Activated naive CD4-positive, alpha-beta T cell (primary cell): ENCODE results near the gene ANAPC5.
"Not testable (repeated sequence)": the region's sequence is repeated elsewhere in the genome, so short reads cannot be mapped to it uniquely, and the experiment has no call there.

Experiments used
- DNase-seq, 4 experiments: peaks; one replicate each; lab custom pipeline; 2025; lab: John Stamatoyannopoulos, UW

Gene ANAPC5

GRCh38 chr12:121365416-121366062 is 13.3 kb upstream of the ANAPC5 start:
- DNase-seq = no peak

DNA sequence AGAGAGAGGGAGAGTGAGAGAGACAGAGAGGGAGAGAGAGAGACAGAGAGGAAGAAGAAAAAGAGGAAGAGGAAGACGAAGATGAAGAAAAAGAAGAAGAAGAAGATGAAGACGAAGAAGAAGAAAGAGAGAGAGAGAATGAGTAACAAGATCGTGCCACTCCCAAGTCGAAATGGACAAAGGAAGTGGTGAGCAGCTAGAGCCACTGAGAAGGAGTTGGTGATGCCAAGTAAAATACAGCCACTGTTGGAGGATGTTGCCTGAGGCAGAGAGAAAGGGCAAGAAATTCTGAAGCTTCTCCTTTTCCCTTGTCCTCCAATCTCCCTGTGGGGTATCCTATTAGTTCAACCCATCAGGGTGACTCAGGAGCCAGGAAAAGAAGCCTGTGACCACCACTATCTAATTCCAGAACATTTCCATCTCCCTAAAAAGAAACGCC is 12.5 kb upstream of the ANAPC5 start:
- DNase-seq = no peak

- no peak for DNase-seq
Measured at GRCh38 chr12:121358073-121358472, 5.9 kb upstream of the ANAPC5 start.

DNA sequence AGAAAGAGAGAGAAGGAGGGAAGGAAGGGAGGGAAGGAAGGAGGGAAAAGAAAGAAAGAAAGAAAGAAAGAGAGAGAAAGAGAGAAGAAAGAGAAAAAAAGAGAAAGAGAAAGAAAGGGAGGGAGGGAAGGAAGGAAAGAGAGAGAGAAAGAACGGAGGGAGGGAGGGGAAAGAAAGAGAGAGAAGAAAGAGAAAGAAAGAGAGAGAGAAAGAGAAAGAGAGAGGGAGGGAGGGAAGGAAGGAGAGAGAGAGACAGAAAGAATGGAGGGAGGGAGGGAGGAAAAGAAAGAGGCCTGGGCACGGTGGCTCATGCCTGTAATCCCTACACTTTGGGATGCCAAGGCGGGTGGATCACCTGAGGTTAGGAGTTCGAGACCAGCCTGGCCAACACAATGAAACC is 5.1 kb upstream of the ANAPC5 start:
- no peak for DNase-seq

DNA sequence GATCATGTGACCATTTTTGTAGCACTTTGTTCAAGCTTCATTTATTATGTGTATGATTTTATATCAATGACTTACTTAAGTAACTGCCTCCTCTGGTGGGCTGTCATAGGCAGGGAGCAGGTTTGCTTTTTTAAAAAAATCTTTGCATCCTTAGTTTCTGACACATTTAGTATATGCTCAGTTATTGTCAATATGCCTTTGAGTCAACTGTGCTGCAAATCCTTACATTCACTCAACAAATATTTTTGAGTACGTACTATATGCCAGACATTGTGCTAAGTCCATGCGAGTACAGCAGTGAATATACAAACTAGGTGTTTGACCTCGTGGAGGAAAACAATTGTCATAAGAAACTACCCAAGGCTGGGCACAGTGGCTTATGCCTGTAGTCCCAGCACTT is 4.4 kb upstream of the ANAPC5 start:
- DNase-seq = no peak

DNA sequence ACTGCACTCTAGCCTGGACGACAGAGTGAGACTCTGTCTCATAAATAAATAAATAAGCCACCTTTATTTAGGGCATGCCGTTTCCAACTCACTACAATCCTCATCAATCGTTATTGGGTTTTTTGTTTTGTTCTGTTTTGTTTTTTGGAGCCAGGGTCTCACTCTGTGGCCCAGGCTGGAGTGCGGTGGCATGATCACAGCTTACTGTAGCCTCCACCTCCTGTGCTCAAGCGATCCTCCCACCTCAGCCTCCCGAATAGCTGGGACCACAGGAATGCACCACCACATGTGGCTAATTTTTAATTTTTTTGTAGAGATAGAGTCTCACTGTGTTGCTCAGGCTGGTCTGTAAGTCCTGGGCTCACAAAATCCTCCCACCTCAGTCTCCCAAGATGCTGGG is 3.6 kb upstream of the ANAPC5 start:
- no peak for DNase-seq

DNA sequence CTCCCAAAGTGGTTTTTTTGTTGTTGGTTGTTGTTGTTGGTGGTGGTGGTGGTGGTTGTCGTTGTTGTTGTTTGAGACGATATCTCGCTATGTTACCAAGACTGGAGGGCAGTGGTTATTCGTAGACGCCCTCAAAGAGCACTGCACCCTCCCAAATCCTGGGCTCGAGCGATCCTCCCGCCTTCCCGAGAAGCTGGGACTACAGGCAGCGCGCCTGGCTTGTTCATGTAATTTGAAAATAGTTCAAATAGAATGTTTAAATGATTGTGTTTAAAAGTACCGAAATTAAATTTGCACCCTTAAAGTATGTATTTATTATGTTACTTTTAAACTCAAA is 439 bp upstream of the ANAPC5 start:
- DNase-seq = no peak

DNA sequence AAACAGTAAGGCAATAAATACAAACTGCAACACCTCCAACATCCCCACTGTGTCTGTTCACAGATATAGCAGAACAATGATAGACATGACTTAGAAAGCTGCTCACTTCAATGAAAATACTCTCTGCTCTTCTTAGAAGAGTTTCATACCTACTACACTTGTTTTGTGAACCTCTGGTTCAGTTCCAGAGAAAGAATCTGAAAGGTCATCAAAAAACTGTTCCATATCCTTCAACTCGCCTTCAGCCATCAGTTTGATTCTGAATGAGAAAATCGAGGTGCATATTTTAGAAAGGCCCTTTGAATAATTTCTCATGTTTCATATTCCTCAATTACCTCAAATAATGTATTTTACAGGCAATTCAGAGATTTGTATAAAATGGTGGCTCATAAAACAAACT is 5.5 kb downstream of the ANAPC5 start:
- no peak for DNase-seq

- DNase-seq = no peak
Measured at GRCh38 chr12:121345151-121345815, 6.9 kb downstream of the ANAPC5 start.

DNA sequence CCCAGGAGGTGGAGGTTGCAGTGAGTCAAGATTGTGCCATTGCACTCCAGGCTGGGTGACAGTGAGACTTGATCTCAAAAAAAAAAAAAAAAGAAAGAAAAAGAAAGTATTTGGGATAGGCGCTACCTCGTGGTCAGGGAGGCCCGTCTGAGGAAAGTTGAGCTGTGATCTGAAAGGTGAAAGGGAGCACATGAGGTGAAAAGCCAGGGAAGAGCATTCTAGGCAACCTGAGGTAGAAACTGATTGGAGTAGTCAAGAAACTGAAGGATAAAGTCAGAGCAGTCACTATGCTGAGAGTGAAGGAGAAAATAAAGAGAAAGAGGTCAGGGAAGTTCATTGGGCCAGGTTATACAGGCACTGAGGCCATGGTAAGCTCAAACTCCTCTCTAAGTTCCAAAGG is 7.7 kb downstream of the ANAPC5 start:
- DNase-seq = no peak

DNA sequence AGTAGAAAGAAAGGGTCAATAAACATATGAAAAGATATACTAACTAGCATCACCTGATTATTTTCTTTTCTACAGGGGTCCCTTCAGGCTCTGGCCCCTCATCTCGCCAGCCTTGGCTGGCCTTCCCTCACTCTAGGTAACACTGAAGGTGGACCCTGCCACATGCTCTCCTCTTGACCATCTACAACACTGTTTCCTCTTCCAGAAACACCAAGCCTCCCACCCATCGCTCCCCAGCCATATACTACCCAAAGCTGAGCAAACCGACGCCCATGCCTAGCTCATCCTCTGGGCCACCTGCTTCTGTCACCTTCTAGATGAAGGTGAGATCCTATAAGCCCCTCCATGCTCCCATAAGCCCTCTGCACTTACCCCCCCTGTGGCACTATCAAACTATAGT is 14.8 kb downstream of the ANAPC5 start:
- no peak for DNase-seq

DNA sequence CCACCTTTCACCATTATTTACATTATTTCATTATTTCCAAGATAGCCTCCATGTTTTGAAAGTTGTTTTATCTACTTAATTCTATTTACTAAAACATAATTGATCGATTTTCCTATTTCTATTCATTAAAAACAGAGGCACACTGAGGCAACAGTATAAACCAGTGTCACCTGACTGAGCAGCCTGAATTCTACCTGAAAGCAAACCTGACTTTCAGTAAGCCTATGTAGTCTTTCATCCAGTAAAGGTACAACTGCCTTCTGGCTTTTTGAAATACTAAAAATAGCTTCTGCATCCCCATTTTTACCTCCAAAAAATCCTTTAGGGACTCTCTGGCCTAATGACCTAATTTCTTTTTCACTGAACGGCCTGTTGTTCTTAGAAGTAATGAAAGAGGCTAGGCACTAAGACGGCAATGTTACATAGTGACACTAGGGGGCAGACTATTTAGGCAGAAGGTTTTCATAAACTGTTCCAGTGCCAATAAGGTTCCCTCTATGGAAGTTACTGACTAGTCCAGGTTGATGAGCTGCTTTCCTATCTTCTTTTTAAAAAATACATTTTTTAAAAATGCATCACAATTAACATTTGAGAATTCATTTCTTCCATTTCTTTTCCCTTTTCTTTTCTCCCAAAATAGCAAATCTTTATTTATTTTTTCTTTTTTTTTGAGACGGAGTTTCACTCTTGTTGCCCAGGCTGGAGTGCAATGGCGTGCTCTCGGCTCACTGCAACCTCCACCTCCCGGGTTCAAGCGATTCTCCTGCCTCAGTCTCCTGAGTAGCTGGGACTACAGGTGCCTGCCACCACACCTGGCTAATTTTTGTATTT is 17.5 kb downstream of the ANAPC5 start:
- no peak for DNase-seq

DNA sequence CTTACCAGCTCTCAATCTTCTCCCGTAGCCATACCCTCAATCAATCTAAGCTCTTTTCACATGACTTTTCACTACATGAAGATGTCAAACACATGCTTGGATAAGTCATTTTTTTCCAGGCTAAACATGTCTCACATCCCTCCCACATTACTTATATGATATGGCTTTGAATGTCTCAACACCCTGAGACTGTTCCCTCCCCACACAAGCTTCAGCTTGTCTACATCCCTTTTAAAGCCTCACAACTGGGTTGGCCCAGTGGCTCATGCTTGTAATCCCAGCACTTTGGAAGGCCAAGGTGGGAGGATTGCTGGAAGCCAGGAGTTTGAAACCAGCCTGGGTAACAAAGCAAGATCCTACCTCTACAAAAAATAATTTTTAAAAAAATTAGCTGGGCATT is 18.5 kb downstream of the ANAPC5 start:
- DNase-seq = no peak

- DNase-seq = no peak
Measured at GRCh38 chr12:121331248-121331647, 21.0 kb downstream of the ANAPC5 start.

DNA sequence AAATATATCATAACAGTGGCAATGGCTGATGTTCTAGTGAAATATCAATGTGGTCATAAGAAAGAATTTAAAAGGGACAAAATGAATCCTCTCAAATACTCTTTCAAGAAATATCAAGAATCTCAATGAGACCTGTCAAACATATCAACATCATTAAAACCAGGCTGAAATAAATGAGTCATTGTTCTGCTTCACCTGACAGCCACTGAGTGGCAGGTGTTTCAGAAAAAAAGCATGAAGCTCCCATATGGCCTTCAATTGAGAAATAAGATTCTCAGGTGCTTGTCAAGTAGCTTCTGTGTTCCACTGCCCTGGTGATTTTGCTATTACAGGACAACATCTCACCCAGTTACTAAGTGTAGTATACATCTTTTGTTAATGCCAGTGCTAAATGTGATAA is 21.5 kb downstream of the ANAPC5 start:
- no peak for DNase-seq

GRCh38 chr12:121330195-121330594 is 22.0 kb downstream of the ANAPC5 start:
- DNase-seq = no peak

GRCh38 chr12:121328620-121329019 is 23.6 kb downstream of the ANAPC5 start:
- DNase-seq = no peak

GRCh38 chr12:121326996-121327674 is 25.1 kb downstream of the ANAPC5 start:
- no peak for DNase-seq

GRCh38 chr12:121325922-121326396 is 26.3 kb downstream of the ANAPC5 start:
- no peak for DNase-seq

DNA sequence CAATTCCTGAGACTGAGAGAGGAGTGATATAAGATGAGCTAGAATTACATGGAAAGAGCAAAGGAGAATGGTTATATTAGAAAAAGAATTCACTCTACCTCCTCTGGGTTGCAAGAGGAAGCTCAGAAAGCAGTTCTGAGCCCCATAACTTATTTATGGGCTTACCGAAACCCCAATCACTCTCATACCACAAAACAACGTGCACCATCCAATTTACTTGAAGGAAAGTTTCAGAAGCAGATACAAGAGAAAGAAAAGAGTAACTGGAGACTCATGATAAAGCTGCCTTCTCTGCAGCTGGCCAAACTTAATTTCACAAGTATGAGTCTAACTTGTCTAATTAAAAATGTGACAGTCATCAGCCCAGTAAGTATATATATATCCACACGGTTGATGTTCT is 28.3 kb downstream of the ANAPC5 start:
- DNase-seq = no peak

GRCh38 chr12:121318121-121318520 is 34.1 kb downstream of the ANAPC5 start:
- DNase-seq = no peak

GRCh38 chr12:121314431-121314830 is 37.8 kb downstream of the ANAPC5 start:
- DNase-seq = no peak

GRCh38 chr12:121310231-121310630 is 42.0 kb downstream of the ANAPC5 start:
- DNase-seq = not testable (repeated sequence)
